Hypothalamus (tissue), 51 donors: Measurements from ENCODE around the gene REG4.
"Not testable (repeated sequence)": the region's sequence is repeated elsewhere in the genome, so short reads cannot be mapped to it uniquely, and the experiment has no call there.

Experiments
- DNase-seq, 51 donors: peaks; one replicate each; lab custom pipeline; 2025; lab: John Stamatoyannopoulos, UW

Gene REG4

GRCh38 chr1:119811387-119811786 lies at the start of gene REG4:
Gene REG4, minus strand, starts transcription at chr1:119811460. Its CDS starts 2,691 bp downstream, at chr1:119808769.
- DNase-seq: no peak

- no peak for DNase-seq
Observed at GRCh38 chr1:119859647-119860046, 48.4 kb upstream of the REG4 start.

- DNase-seq: not testable (repeated sequence)
Observed at GRCh38 chr1:119858556-119859214, 47.4 kb upstream of the REG4 start.

- no peak for DNase-seq
Observed at GRCh38 chr1:119858126-119858525, 46.9 kb upstream of the REG4 start.

GRCh38 chr1:119853155-119853554 lies 41.9 kb upstream of the REG4 start:
- DNase-seq: no peak

GRCh38 chr1:119844206-119844605 lies 32.9 kb upstream of the REG4 start:
- not testable (repeated sequence) for DNase-seq

GRCh38 chr1:119841306-119841705 lies 30.0 kb upstream of the REG4 start:
- DNase-seq: no peak

GRCh38 chr1:119840745-119841144 lies 29.5 kb upstream of the REG4 start:
- DNase-seq: no peak

- no peak for DNase-seq
Observed at GRCh38 chr1:119838236-119838635, 27.0 kb upstream of the REG4 start.

- DNase-seq: no peak
Observed at GRCh38 chr1:119834990-119835389, 23.7 kb upstream of the REG4 start.

- DNase-seq: no peak
Observed at GRCh38 chr1:119831027-119831426, 19.8 kb upstream of the REG4 start.

GRCh38 chr1:119829625-119830024 lies 18.4 kb upstream of the REG4 start:
- peak in 2 of 51 donors; percentile 5 to 11 for DNase-seq

GRCh38 chr1:119829006-119829405 lies 17.7 kb upstream of the REG4 start:
- not testable (repeated sequence) for DNase-seq

- DNase-seq: no peak
Observed at GRCh38 chr1:119828266-119828665, 17.0 kb upstream of the REG4 start.

- DNase-seq: no peak
Observed at GRCh38 chr1:119827010-119827409, 15.8 kb upstream of the REG4 start.

GRCh38 chr1:119822406-119822805 lies 11.1 kb upstream of the REG4 start:
- no peak for DNase-seq

- no peak for DNase-seq
Observed at GRCh38 chr1:119818181-119818580, 6.9 kb upstream of the REG4 start.

- no peak for DNase-seq
Observed at GRCh38 chr1:119816407-119816806, 5.1 kb upstream of the REG4 start.

- DNase-seq: no peak
Observed at GRCh38 chr1:119815928-119816327, 4.7 kb upstream of the REG4 start.

GRCh38 chr1:119815361-119815760 lies 4.1 kb upstream of the REG4 start:
- no peak for DNase-seq

- no peak for DNase-seq
Observed at GRCh38 chr1:119814288-119814687, 3.0 kb upstream of the REG4 start.

- DNase-seq: no peak
Observed at GRCh38 chr1:119811985-119812557, 811 bp upstream of the REG4 start.
